Erythroblast (primary cell): ENCODE data around the gene GNE.

Experiments
- GATA1 ChIP-seq: IDR thresholded peaks from 2 replicates; pipeline ENCODE4 v1.6.1; 2011; ENCODE audit warnings: low read depth, mild to moderate bottlenecking, control low read depth, low read length, moderate library complexity
- POLR2A ChIP-seq: IDR thresholded peaks from 2 replicates; pipeline ENCODE4 v1.6.1; 2011; ENCODE audit warnings: mild to moderate bottlenecking, low read length

GRCh38 chr9:36214571-36214970 is 43.7 kb downstream of the GNE start:
- TF ChIP-seq POLR2A = no peak
- TF ChIP-seq GATA1 = no peak
